ENCODE results near the gene SLC6A19. TPM values are rescaled to one million over a fixed set of nuclear protein-coding genes. Genes with fewer than 3 reads are reported as not detected.

SLC6A19 gene
- total RNA-seq, 1 donor from 2014 or later: not detected

DNA sequence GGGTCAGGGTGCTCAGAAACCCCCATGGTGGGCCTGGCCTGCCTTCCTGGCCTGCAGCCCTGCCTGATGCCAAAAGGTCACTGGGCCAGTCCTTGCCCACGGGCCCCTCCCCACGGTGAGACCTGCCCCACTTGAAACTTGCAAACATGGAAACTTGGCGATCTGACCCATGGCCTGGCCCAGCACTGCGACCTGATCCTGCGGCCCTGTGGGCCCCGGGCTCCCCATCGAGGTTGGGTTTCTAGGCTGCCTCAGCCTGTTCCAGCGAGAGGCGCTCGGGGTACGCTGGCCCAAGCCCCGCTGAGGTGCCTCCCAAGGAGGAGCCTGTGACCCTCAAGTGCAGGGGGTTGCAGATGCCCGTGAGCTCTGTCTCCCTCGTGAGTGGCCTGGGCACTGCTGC is 37.5 kb upstream of the SLC6A19 start:
- peaks cover 3% of the 10 kb centered on the region for H3K27me3 ChIP-seq
- H2AFZ ChIP-seq (replicated peaks): no peak overlapping the region

GRCh38 chr5:1164696-1165630 is 36.4 kb upstream of the SLC6A19 start:
- H3K27me3 Mint-ChIP-seq (ENCODE audit: insufficient read depth, low read depth): peaks cover 14% of the 10 kb centered on the region

More for the DNA sequence above, 37.5 kb upstream of the SLC6A19 start:
- H4K20me1 ChIP-seq (ENCODE audit: low read depth): no peaks in the 10 kb centered on the region
- TF ChIP-seq CTCF (IDR thresholded peaks at IDR 0.05) (no peak), EZH2phosphoT487 (IDR thresholded peaks at IDR 0.05) (no peak), EZH2 (IDR thresholded peaks at IDR 0.05) (no peak)
- H3K9ac ChIP-seq: no peak overlapping the region
- peaks cover 6% of the 10 kb centered on the region for H3K4me1 ChIP-seq
- no peaks in the 10 kb centered on the region for H3K9me3 ChIP-seq (ENCODE audit: low read depth)
- H3K9me3 Mint-ChIP-seq: no peaks in the 10 kb centered on the region
- H3K4me1 Mint-ChIP-seq: peaks cover 22% of the 10 kb centered on the region
- no peaks in the 10 kb centered on the region for H3K79me2 ChIP-seq (ENCODE audit: low read depth)
- H3K27ac ChIP-seq: no peak overlapping the region
- no peak overlapping the region for H3K4me3 Mint-ChIP-seq
- H3K27ac Mint-ChIP-seq: peak overlapping the region; percentile 80
- no peaks in the 10 kb centered on the region for H3K36me3 Mint-ChIP-seq
- no peak for DNase-seq (ENCODE audit: low spot score)
- H3F3A ChIP-seq (ENCODE audit: low read depth): peaks cover 2% of the 10 kb centered on the region
- peaks cover 16% of the 10 kb centered on the region for H3K27me3 Mint-ChIP-seq (ENCODE audit: insufficient read depth, low read depth)
- H3K4me2 ChIP-seq: no peak overlapping the region
- no peaks in the 10 kb centered on the region for H3K36me3 ChIP-seq
- no peak overlapping the region for H3K4me3 ChIP-seq

DNA sequence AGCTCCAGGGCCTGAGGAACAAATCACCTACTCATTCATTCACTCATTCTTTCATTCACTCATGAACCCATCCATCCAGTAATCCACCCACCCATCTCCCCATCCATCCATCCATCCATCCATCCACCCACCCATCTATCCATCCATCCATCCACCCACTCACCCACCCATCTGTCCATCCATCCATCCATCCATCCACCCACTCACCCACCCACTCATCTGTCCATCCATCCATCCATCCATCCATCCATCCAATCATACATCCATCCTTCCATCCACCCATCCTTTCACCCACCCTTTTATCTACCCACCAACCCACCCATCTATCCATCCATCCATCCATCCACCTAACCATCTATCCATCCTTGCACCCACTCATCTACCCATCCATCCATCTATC is 35.5 kb upstream of the SLC6A19 start:
- peaks cover 3% of the 10 kb centered on the region for H3K4me1 ChIP-seq
- Mint-ChIP-seq H3K27ac (no peak overlapping the region), H3K4me3 (peak overlapping the region; percentile 41)

More at GRCh38 chr5:1164696-1165630, 36.4 kb upstream of the SLC6A19 start:
- peaks cover 3% of the 10 kb centered on the region for H3K4me1 ChIP-seq
- no peak overlapping the region for H3K9ac ChIP-seq
- H3K79me2 ChIP-seq (ENCODE audit: low read depth): no peaks in the 10 kb centered on the region
- no peaks in the 10 kb centered on the region for H3F3A ChIP-seq (ENCODE audit: low read depth)
- DNase-seq (ENCODE audit: low spot score): no peak
- H3K27ac Mint-ChIP-seq: peak overlapping the region; percentile 80
- H3K36me3 Mint-ChIP-seq: no peaks in the 10 kb centered on the region
- H3K27me3 ChIP-seq: no peaks in the 10 kb centered on the region
- no peaks in the 10 kb centered on the region for H3K9me3 Mint-ChIP-seq
- peaks cover 22% of the 10 kb centered on the region for H3K4me1 Mint-ChIP-seq
- H3K9me3 ChIP-seq (ENCODE audit: low read depth): no peaks in the 10 kb centered on the region
- no peak overlapping the region for H3K4me2 ChIP-seq
- no peaks in the 10 kb centered on the region for H3K36me3 ChIP-seq
- no peak for TF ChIP-seq CTCF (IDR thresholded peaks at IDR 0.05)
- TF ChIP-seq EZH2 (IDR thresholded peaks at IDR 0.05): no peak
- TF ChIP-seq EZH2phosphoT487 (IDR thresholded peaks at IDR 0.05): no peak
- H3K4me3 ChIP-seq: no peak overlapping the region
- H3K27ac ChIP-seq: no peak overlapping the region
- no peak overlapping the region for H2AFZ ChIP-seq (replicated peaks)
- H4K20me1 ChIP-seq (ENCODE audit: low read depth): no peaks in the 10 kb centered on the region
- H3K4me3 Mint-ChIP-seq: no peak overlapping the region

More for the DNA sequence above, 35.5 kb upstream of the SLC6A19 start:
- no peak overlapping the region for H2AFZ ChIP-seq (replicated peaks)
- Mint-ChIP-seq H3K36me3 (no peaks in the 10 kb centered on the region), H3K9me3 (no peaks in the 10 kb centered on the region), H3K4me1 (peaks cover 22% of the 10 kb centered on the region), H3K27me3 (ENCODE audit: insufficient read depth, low read depth) (peaks cover 14% of the 10 kb centered on the region)
- H3K27me3 ChIP-seq: no peaks in the 10 kb centered on the region
- no peaks in the 10 kb centered on the region for H3F3A ChIP-seq (ENCODE audit: low read depth)
- no peaks in the 10 kb centered on the region for H3K36me3 ChIP-seq
- no peaks in the 10 kb centered on the region for H3K79me2 ChIP-seq (ENCODE audit: low read depth)
- no peaks in the 10 kb centered on the region for H4K20me1 ChIP-seq (ENCODE audit: low read depth)
- H3K27ac ChIP-seq: no peak overlapping the region
- H3K4me2 ChIP-seq: no peak overlapping the region
- TF ChIP-seq EZH2phosphoT487 (IDR thresholded peaks at IDR 0.05) (no peak), CTCF (IDR thresholded peaks at IDR 0.05) (no peak), EZH2 (IDR thresholded peaks at IDR 0.05) (no peak)
- no peak for DNase-seq (ENCODE audit: low spot score)
- no peak overlapping the region for H3K4me3 ChIP-seq
- H3K9me3 ChIP-seq (ENCODE audit: low read depth): no peaks in the 10 kb centered on the region
- H3K9ac ChIP-seq: no peak overlapping the region

All from neural progenitor cell (in vitro differentiated cells).